ENCODE measurements around the gene FGFBP1.

FGFBP1 gene

DNA sequence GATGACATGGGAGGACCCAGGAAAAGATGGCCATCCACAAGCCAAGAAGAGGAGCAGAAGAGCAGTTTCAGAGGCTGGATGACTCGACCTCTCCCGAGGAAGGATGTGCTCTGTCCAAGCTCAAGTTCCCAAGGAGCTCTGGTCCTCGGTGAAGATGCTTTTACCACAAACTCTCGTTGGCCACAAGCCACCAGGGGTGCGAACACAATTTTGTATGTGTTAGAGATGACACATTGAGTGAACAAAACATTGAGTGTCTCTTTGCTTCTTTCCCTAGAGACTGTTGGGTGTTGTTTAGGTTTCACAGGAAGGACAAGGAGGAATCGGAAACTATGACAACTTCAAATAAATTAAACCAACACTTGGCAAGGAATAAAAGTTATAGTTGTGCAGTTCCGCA, 26.3 kb downstream of the FGFBP1 start:
- ChIA-PET CTCF (no interaction called here), POLR2A (ENCODE audit: low non-redundant PET) (no interaction called here)
- H3K27ac ChIP-seq: peak overlapping the region; percentile 62; the same call in 1 of the 2 replicates
- DNase-seq (ENCODE audit: low spot score): no peak
- TF ChIP-seq, protein P1, sequence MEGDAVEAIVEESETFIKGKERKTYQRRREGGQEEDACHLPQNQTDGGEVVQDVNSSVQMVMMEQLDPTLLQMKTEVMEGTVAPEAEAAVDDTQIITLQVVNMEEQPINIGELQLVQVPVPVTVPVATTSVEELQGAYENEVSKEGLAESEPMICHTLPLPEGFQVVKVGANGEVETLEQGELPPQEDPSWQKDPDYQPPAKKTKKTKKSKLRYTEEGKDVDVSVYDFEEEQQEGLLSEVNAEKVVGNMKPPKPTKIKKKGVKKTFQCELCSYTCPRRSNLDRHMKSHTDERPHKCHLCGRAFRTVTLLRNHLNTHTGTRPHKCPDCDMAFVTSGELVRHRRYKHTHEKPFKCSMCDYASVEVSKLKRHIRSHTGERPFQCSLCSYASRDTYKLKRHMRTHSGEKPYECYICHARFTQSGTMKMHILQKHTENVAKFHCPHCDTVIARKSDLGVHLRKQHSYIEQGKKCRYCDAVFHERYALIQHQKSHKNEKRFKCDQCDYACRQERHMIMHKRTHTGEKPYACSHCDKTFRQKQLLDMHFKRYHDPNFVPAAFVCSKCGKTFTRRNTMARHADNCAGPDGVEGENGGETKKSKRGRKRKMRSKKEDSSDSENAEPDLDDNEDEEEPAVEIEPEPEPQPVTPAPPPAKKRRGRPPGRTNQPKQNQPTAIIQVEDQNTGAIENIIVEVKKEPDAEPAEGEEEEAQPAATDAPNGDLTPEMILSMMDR (conservative IDR thresholded peaks at IDR 0.05; ENCODE audit: low read depth): no peak

DNA sequence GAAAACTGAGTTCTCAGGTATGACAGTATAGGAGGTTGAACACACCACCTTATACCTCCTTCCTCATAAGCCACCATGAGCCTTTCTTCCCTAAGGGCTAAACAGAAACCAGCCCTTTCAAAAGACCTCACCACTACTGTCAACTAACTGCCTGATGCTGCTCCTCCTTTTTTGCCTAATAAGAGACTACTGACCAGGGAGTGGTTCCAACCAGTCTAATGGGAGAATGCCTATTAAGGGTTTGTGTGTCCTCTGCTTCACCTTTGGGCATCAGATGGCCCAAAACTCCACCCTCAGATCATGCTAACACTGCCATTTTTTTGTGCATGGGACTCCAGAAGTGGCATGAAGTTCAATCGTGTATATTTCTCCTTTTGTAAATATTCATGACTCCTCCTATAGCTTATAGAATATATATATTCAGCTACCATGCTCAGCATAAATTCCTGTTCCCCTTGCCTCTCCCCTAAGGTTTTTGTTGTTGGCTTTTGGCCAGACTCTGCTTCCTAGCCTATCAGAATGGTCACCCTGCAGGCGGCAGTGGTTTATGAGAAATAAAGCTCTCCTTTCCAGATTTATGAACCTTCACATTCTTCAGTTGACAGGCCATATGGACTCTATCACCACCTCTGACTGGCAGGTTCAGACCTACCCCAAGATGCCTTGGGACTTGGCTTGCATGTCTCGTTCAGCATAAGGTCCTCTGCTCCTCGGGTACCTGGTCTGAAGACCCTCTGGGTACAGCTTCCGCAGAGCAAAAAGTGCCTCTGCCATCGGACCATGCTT, 28.2 kb downstream of the FGFBP1 start:
- CTCF ChIA-PET: no interaction called here
- no peak overlapping the region for H3K27ac ChIP-seq
- POLR2A ChIA-PET (ENCODE audit: low non-redundant PET): no interaction called here
- TF ChIP-seq, protein P1 (conservative IDR thresholded peaks at IDR 0.05; ENCODE audit: low read depth): no peak
- no peak for DNase-seq (ENCODE audit: low spot score)

DNA sequence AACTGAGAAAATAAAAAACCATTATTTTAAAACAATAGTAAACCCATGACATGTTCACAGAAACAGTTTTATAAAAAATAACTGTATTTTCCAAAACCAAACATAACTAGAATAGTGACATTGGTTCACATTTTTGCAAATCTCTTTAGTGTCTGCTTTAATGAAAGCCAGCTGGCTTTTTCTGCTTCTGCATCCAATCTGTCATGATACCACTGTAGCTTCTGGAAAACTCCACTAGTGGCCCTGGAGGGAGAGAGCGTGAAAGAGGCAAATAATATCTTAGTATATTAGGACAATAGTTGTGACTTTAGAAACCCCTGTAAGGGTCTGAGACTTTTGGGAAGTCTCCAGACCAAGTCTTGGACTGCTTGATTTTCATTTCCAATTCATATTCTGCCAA, 31.1 kb downstream of the FGFBP1 start:
- peak overlapping the region; percentile 96 for H3K27ac ChIP-seq
- no peak for DNase-seq (ENCODE audit: low spot score)
- POLR2A ChIA-PET (ENCODE audit: low non-redundant PET): no interaction called here
- CTCF ChIA-PET: no interaction called here
- TF ChIP-seq, protein P1 (conservative IDR thresholded peaks at IDR 0.05; ENCODE audit: low read depth): no peak

DNA sequence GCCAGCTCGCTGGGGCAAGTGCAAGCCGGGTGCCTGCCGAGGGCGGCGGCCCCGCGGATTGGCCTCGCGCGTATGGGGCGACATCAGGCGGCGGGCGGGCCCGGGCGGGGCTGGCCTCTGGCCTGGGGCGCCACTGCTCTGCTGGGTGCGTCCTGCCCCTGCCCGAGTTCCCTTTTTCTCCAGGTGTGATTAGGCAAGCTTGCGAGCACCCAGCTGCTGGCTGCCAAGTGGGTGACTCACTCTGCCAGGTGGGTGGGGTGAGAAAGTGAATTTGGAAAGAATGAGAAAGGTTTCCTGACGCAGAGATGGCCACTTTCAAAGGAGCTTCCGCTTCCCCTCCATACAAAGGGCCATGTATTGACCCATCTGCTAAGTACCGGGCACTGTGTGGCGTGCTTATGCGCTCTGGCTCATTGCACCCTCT, 32.5 kb downstream of the FGFBP1 start:
- CTCF ChIA-PET: interaction anchor here (0.6 to 0.9 kb wide), 3 partner anchors 23 to 95 kb away, joined by 3 read pairs; no protein-coding TSS in a partner anchor
- peak; percentile 96 for DNase-seq (ENCODE audit: low spot score)
- POLR2A ChIA-PET (ENCODE audit: low non-redundant PET): no interaction called here
- H3K27ac ChIP-seq: peak overlapping the region; percentile 96
- TF ChIP-seq, protein P1 (conservative IDR thresholded peaks at IDR 0.05; ENCODE audit: low read depth): no peak

DNA sequence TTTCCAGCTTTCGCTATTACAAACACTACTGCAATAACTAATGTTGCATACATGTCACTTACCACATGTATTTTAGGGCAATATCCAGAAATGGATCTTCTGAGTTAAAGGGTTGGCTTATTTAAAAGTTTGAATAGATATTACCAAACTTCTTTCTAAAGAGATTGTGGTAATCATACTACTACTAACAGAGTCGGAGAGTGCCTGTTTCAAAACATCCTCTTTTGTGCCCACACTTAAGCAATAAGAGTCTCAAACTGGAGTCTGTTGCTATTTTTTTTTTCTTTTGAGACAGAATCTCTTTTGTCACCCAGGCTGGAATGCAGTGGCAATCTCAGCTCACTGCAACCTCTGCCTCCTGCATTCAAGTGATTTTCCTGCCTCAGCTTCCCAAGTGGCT, 35.8 kb downstream of the FGFBP1 start:
- CTCF ChIA-PET: no interaction called here
- peak overlapping the region; percentile 29; the same call in 1 of the 2 replicates for H3K27ac ChIP-seq
- POLR2A ChIA-PET (ENCODE audit: low non-redundant PET): no interaction called here

DNA sequence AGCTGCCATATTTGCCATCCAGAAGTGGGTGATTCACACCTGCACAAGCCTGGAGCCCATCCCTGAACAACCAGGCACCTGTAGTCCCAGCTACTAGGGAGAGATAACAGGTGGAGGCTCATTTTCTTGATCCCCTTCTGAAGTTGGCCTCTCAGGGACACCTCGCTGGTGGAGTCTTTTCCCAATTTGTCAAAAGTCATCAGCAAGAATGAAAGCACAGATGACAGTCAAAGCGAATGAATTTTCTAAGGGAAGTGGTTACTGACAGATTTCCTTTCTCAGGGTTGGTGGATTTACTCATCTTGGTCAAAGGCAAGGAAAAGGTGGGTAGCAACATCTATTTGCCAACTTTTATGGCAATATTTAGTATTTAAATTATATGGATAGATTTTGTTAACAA, 36.5 kb downstream of the FGFBP1 start:
- CTCF ChIA-PET: interaction anchor here (1.0 kb wide), 1 partner anchor 19 kb away, joined by 3 read pairs; no protein-coding TSS in a partner anchor
- DNase-seq (ENCODE audit: low spot score): no peak
- POLR2A ChIA-PET (ENCODE audit: low non-redundant PET): no interaction called here
- no peak overlapping the region for H3K27ac ChIP-seq
- TF ChIP-seq, protein P1 (conservative IDR thresholded peaks at IDR 0.05; ENCODE audit: low read depth): no peak

More for the DNA sequence above, 35.8 kb downstream of the FGFBP1 start:
- TF ChIP-seq, protein P1 (conservative IDR thresholded peaks at IDR 0.05; ENCODE audit: low read depth): no peak
- DNase-seq (ENCODE audit: low spot score): no peak
